Measurements from ENCODE around the gene RBMS3.
A peak's percentile ranks its signal among the peaks of the same experiment; 100 is the strongest.

Gene RBMS3

DNA sequence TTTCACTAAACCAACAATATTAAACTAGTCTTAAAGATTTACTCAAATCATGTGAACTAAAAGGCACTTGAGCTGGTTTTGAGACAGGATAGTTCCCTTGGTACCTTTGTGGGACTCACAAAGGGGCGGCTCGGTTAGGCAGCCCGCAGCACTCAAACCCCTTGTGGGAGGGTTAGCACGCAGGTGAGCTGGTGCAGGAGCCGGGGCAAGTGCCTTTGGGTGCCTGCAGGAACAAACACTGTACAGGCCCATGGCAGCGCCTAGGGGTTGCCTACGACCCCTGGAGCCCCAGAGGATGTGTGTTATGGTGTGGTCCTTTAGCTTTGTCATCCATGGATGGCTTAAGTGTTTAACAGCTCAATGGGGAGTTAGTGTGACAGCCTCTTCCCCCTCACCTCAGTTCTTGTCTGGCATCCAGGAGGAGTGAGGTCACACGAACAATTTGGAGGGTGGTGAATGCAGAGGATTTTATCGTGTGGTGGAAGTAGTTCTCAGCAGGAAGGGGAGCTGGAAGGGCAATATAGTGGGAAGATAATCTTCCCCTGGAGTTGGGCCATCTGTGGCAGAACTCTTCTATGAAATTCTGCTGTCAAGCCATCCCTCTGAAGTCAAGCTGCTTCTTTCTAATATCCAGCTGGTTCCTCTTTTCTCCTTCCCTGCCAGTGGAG, 470.9 kb downstream of the RBMS3 start:
- no peak overlapping the region for H3K27ac ChIP-seq (ENCODE audit: low read depth, low read length)
- H3K27me3 ChIP-seq (ENCODE audit: insufficient read depth, low read length): no peaks in the 10 kb centered on the region
- peaks cover 4% of the 10 kb centered on the region for H3K4me1 ChIP-seq (ENCODE audit: control insufficient read depth, insufficient read depth, low read length, unreplicated experiment)
- no peak overlapping the region for H3K4me3 ChIP-seq (ENCODE audit: low read depth, low read length)
- H2AFZ ChIP-seq (ENCODE audit: low read length, unreplicated experiment): no peak overlapping the region
- no peaks in the 10 kb centered on the region for H3K36me3 ChIP-seq (ENCODE audit: insufficient read depth, low read length)
- no peaks in the 10 kb centered on the region for H3K79me2 ChIP-seq (ENCODE audit: control insufficient read depth, insufficient read depth, low read length, unreplicated experiment)

DNA sequence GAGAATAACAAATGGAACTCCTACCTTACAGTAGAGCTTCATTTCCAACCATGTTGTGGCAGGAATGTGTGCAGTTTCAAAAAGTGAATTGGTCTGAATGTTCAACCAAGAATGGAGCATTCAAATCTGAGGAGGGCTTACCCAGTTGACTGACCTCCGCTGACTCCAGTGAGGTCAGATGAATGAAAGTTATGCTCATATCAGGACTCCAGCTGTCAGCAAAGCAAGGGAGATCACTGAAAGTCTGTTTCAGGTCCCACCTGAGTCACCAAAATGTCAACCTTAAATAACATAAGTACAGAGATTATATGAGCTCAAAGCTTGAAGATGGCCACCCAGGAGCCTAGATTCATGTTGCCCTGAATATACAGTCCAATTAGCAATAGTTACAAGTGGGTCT, 473.5 kb downstream of the RBMS3 start:
- H3K4me3 ChIP-seq (ENCODE audit: low read depth, low read length): no peak overlapping the region
- H2AFZ ChIP-seq (ENCODE audit: low read length, unreplicated experiment): no peak overlapping the region
- no peaks in the 10 kb centered on the region for H3K27me3 ChIP-seq (ENCODE audit: insufficient read depth, low read length)
- peaks cover 28% of the 10 kb centered on the region for H3K4me1 ChIP-seq (ENCODE audit: control insufficient read depth, insufficient read depth, low read length, unreplicated experiment)
- H3K36me3 ChIP-seq (ENCODE audit: insufficient read depth, low read length): no peaks in the 10 kb centered on the region
- no peak overlapping the region for H3K27ac ChIP-seq (ENCODE audit: low read depth, low read length)
- no peaks in the 10 kb centered on the region for H3K79me2 ChIP-seq (ENCODE audit: control insufficient read depth, insufficient read depth, low read length, unreplicated experiment)

DNA sequence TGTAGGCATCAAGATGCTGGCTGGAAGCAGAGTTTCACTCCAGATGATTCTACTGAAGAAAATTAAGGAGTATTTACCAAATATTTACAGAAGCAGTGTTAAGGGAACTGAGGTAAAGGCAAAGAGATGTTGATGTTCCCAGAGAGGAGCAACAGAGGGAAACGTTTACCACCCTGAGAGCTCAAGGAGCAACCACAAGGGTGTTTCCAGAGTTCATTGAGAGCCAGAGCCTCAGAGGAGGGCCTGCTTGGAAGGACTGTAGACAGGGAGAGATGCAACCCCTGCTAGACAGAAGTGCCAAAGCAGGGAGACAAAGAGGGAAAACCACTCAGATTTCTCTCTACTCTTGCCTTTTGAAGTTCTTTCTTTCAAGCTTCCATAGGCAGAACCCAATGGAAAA, 474.5 kb downstream of the RBMS3 start:
- Histone ChIP-seq H2AFZ (ENCODE audit: low read length, unreplicated experiment) (no peak overlapping the region), H3K27ac (ENCODE audit: low read depth, low read length) (no peak overlapping the region), H3K27me3 (ENCODE audit: insufficient read depth, low read length) (no peaks in the 10 kb centered on the region), H3K79me2 (ENCODE audit: control insufficient read depth, insufficient read depth, low read length, unreplicated experiment) (no peaks in the 10 kb centered on the region), H3K4me3 (ENCODE audit: low read depth, low read length) (no peak overlapping the region), H3K36me3 (ENCODE audit: insufficient read depth, low read length) (no peaks in the 10 kb centered on the region), H3K4me1 (ENCODE audit: control insufficient read depth, insufficient read depth, low read length, unreplicated experiment) (peaks cover 39% of the 10 kb centered on the region)

DNA sequence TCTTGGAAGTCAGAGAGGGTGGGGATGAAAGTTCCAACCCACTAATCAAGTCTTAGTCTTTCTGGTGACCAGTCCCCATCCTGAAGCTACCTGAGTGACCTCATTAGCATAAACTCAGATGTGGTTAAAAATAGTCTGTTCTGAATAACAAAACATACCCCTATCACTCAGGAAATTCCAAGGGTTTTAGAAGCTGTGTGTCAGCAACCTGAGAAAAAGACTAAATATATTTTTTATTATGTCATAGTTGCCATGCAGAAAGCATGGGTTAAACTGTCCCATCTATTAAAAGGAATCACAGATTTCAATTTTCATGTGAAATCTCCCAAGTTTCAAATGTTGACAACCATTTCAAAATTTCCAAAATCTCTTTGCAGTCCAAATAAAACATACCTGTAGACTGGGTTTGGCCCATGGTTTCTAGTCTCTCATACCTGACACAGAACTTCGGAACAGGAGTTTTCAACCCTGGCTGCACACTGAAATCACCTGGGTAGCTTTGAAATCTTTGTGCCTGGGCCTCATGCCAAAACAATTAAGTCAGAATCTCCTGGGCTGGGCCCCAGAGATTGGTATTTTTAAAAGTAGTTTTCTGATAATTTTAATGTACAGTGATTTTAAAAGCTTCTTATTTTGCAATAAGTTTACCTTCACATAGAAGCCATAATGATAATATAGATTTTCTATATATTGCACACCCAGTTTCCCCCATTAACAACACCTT, 476.3 kb downstream of the RBMS3 start:
- H3K27ac ChIP-seq (ENCODE audit: low read depth, low read length): peak overlapping the region; percentile 98
- no peaks in the 10 kb centered on the region for H3K27me3 ChIP-seq (ENCODE audit: insufficient read depth, low read length)
- H3K4me3 ChIP-seq (ENCODE audit: low read depth, low read length): peak overlapping the region; percentile 34; the same call in 1 of the 2 replicates
- H3K79me2 ChIP-seq (ENCODE audit: control insufficient read depth, insufficient read depth, low read length, unreplicated experiment): no peaks in the 10 kb centered on the region
- no peaks in the 10 kb centered on the region for H3K36me3 ChIP-seq (ENCODE audit: insufficient read depth, low read length)
- H2AFZ ChIP-seq (ENCODE audit: low read length, unreplicated experiment): no peak overlapping the region
- H3K4me1 ChIP-seq (ENCODE audit: control insufficient read depth, insufficient read depth, low read length, unreplicated experiment): peaks cover 51% of the 10 kb centered on the region

DNA sequence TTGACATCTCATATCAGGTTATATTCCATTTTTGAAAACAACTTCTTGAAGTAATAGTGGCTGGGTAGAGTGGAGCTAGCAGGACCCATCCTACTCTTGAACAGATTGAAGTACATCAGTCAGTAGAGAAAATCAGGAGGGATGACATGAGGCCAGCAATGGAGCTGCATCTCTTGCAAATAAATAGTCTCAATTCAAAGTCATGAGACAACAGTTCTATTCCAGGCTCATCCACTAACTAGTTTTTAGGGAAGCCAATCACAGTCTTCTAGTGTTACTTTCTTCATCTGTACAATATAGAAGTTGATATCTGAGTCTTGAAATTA, 477.2 kb downstream of the RBMS3 start:
- no peaks in the 10 kb centered on the region for H3K36me3 ChIP-seq (ENCODE audit: insufficient read depth, low read length)
- no peaks in the 10 kb centered on the region for H3K79me2 ChIP-seq (ENCODE audit: control insufficient read depth, insufficient read depth, low read length, unreplicated experiment)
- no peak overlapping the region for H2AFZ ChIP-seq (ENCODE audit: low read length, unreplicated experiment)
- peaks cover 59% of the 10 kb centered on the region for H3K4me1 ChIP-seq (ENCODE audit: control insufficient read depth, insufficient read depth, low read length, unreplicated experiment)
- peak overlapping the region; percentile 34 for H3K4me3 ChIP-seq (ENCODE audit: low read depth, low read length)
- H3K27me3 ChIP-seq (ENCODE audit: insufficient read depth, low read length): no peaks in the 10 kb centered on the region
- peak overlapping the region; percentile 98 for H3K27ac ChIP-seq (ENCODE audit: low read depth, low read length)

DNA sequence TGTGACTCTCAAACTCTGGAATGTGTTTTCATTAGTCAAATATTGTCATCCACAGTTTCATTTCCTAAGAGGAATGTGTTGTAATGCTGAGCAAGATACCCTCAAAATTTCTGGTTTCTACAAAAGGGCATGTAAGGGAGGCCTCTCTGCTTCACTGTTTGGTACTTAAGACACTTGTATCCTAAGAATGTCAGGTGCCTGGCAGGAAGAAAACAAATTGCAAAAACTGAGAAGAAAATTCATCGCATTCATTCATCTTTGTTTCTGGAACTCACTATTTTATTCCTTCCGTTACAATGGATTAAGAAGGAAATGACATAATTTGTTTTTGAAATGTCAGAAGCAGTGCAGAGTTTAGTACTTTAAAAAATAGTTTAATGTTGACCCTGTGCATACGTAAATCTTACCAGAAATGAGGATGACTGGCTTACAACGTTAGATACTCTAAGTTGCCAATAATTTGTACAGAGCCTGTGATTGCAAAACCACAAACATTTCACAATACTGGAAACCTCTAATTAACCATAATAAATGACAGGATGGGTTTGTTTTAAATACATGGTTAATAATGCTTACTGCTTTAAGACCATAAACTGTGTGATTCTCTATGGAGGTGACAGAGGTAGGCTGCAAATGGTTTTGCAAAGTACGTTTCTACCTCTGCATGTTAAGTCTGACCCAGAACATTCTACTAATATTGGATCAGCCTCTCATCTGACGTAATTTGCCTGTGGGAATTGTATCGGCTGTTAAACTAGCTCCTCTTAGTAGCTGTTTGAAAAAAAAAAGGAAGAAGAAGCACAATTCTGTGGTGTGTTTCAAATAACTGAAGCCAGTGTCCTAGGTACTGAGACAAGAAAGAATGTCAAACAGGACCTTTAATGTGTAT, 477.8 kb downstream of the RBMS3 start:
- Histone ChIP-seq H3K4me1 (ENCODE audit: control insufficient read depth, insufficient read depth, low read length, unreplicated experiment) (peaks cover 65% of the 10 kb centered on the region), H3K79me2 (ENCODE audit: control insufficient read depth, insufficient read depth, low read length, unreplicated experiment) (no peaks in the 10 kb centered on the region), H3K27ac (ENCODE audit: low read depth, low read length) (peak overlapping the region; percentile 98), H3K27me3 (ENCODE audit: insufficient read depth, low read length) (no peaks in the 10 kb centered on the region), H3K4me3 (ENCODE audit: low read depth, low read length) (peak overlapping the region; percentile 34), H2AFZ (ENCODE audit: low read length, unreplicated experiment) (peak overlapping the region; percentile 16), H3K36me3 (ENCODE audit: insufficient read depth, low read length) (no peaks in the 10 kb centered on the region)

DNA sequence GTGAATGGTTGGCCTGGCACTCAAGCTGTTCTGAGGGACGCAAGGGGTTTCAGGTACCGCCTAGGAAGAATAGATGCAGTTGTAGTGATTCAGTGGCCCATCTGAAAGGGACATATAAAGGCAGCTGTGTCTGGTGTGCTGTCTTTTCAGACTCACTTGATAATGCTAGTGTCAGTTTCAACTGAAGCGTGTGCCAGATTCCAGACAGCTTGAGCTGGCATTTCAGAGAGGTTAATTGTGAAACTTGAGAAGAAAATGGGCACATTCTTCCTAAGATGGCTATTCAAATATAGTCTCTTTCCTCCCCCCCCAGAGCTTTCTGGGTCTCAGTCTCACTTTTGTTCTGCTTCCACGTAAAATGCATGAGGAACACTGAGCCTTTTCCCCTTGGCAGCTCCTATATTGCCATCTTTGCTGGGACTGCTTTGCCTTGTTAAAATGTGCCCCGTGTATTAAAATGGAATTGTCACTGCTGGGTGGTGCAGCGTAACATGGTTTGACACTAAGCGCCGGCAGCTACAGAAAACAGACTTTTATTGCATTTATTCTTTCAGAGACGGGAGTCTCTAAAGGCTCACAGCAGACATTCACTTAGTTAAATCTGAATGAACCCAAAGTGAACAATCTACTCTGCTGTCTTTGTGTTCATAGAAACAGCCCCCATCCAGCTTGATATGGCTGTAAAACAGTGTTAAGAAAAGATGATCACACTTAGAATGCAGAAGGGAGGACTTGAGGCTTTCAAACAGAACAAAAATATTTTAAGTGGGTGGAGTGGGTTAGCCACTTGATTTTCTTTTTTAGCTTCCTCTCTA, 478.7 kb downstream of the RBMS3 start:
- H3K27me3 ChIP-seq (ENCODE audit: insufficient read depth, low read length): no peaks in the 10 kb centered on the region

DNA sequence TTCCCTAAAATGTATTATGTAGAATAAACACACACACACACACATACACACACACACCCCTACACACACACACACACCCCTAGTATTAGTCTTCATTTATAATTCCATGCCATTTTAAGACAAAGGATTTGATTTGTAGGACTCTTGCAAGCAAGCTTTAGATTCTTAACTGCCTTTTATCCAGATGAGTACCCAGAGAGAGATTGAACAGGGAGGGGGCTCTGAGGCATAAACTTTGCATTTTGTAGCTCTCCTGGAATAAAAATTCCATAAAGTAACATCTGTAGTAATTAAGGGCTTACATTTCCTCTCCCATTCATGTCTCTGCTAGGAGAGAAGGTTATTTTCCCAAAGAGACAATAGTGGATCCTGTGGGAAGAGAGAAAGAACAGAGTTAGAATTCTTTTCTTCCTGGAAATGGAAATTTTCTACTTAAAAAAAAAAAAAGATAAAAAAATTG, 479.4 kb downstream of the RBMS3 start:
- H3K4me3 ChIP-seq (ENCODE audit: low read depth, low read length): no peak overlapping the region; the same call in 1 of the 2 replicates
- no peaks in the 10 kb centered on the region for H3K79me2 ChIP-seq (ENCODE audit: control insufficient read depth, insufficient read depth, low read length, unreplicated experiment)
- peaks cover 76% of the 10 kb centered on the region for H3K4me1 ChIP-seq (ENCODE audit: control insufficient read depth, insufficient read depth, low read length, unreplicated experiment)
- peak overlapping the region; percentile 59 for H2AFZ ChIP-seq (ENCODE audit: low read length, unreplicated experiment)
- H3K27ac ChIP-seq (ENCODE audit: low read depth, low read length): peak overlapping the region; percentile 98
- H3K27me3 ChIP-seq (ENCODE audit: insufficient read depth, low read length): no peaks in the 10 kb centered on the region
- H3K36me3 ChIP-seq (ENCODE audit: insufficient read depth, low read length): no peaks in the 10 kb centered on the region

More for the DNA sequence above, 478.7 kb downstream of the RBMS3 start:
- Histone ChIP-seq H3K4me1 (ENCODE audit: control insufficient read depth, insufficient read depth, low read length, unreplicated experiment) (peaks cover 71% of the 10 kb centered on the region), H2AFZ (ENCODE audit: low read length, unreplicated experiment) (peak overlapping the region; percentile 16), H3K27ac (ENCODE audit: low read depth, low read length) (peak overlapping the region; percentile 98), H3K79me2 (ENCODE audit: control insufficient read depth, insufficient read depth, low read length, unreplicated experiment) (no peaks in the 10 kb centered on the region), H3K36me3 (ENCODE audit: insufficient read depth, low read length) (no peaks in the 10 kb centered on the region), H3K4me3 (ENCODE audit: low read depth, low read length) (peak overlapping the region; percentile 34)

DNA sequence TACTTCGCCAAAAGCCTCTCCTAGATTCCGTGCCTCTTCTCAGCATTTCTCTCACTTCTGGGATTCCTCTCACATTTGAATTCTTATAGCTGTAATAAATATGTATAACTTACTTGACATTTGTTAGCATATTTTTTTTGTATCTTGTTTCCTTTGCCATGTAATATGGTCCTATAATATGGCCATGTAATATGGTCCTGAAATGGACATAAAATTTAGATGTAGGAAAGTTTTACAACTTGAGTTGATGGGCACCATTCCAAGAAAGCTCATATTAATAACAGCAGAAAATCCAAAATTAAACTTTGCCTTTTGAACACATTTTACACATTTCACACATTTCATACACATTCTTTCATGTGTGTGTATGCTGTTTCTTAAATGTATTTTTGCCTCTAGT, 480.6 kb downstream of the RBMS3 start:
- no peaks in the 10 kb centered on the region for H3K79me2 ChIP-seq (ENCODE audit: control insufficient read depth, insufficient read depth, low read length, unreplicated experiment)
- H3K27me3 ChIP-seq (ENCODE audit: insufficient read depth, low read length): no peaks in the 10 kb centered on the region
- no peaks in the 10 kb centered on the region for H3K36me3 ChIP-seq (ENCODE audit: insufficient read depth, low read length)
- no peak overlapping the region for H3K4me3 ChIP-seq (ENCODE audit: low read depth, low read length)
- H3K27ac ChIP-seq (ENCODE audit: low read depth, low read length): peak overlapping the region; percentile 98; the same call in 1 of the 2 replicates
- H2AFZ ChIP-seq (ENCODE audit: low read length, unreplicated experiment): peak overlapping the region; percentile 32
- peaks cover 75% of the 10 kb centered on the region for H3K4me1 ChIP-seq (ENCODE audit: control insufficient read depth, insufficient read depth, low read length, unreplicated experiment)

DNA sequence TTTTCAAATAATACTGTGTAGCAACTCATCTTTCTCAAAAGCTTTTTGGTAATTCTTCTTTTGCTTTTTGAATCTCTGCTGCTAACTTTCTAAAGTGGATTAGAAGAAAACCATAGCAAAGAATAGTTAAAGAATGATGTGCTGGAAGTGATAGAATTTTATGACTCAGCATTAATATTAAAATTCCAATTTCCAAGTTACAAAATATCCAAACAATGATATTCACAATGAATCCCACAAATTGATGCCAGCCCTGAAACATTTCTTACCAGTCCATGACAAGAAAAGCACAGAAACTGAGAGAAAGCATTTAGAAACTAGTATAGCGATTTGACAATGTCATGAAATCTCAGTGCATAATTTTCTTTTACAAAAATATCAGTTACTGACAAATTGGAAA, 482.2 kb downstream of the RBMS3 start:
- peak overlapping the region; percentile 14; the same call in 1 of the 2 replicates for H3K4me3 ChIP-seq (ENCODE audit: low read depth, low read length)
- H3K27me3 ChIP-seq (ENCODE audit: insufficient read depth, low read length): no peaks in the 10 kb centered on the region
- H3K79me2 ChIP-seq (ENCODE audit: control insufficient read depth, insufficient read depth, low read length, unreplicated experiment): no peaks in the 10 kb centered on the region
- H3K4me1 ChIP-seq (ENCODE audit: control insufficient read depth, insufficient read depth, low read length, unreplicated experiment): peaks cover 59% of the 10 kb centered on the region
- H3K36me3 ChIP-seq (ENCODE audit: insufficient read depth, low read length): no peaks in the 10 kb centered on the region
- no peak overlapping the region for H2AFZ ChIP-seq (ENCODE audit: low read length, unreplicated experiment)
- peak overlapping the region; percentile 84 for H3K27ac ChIP-seq (ENCODE audit: low read depth, low read length)
